Stimulated activated naive B cell treated with anti-CD40 and anti-IgM and Interleukin-4, amounts not matched to agents 10 μg/mL and 1 μg/mL and 100 μg/mL, for 72 hours (primary cell): ENCODE measurements around the gene JARID2.

Experiments
- ATAC-seq, 2 donors: fragments of 150-1000 bp; cut with Tn5 transposase; replicated peaks; 2 replicates each; pipeline ENCODE4 v1.10.0; 2021; ENCODE audit warnings: moderate library complexity in 1 of 2
- DNase-seq: peaks from one replicate; pipeline ENCODE4 v3.0.0; 2021
- H3K27ac Mint-ChIP-seq: one replicate; pipeline ENCODE4 v1.8.0; 2022; ENCODE audit warnings: mild to moderate bottlenecking, mixed read lengths
- H3K27me3 Mint-ChIP-seq, 2 donors: one replicate each; pipeline ENCODE4 v1.8.0; 2022; ENCODE audit warnings: mixed read lengths in 2 of 2
- H3K36me3 Mint-ChIP-seq, 2 donors: one replicate each; pipeline ENCODE4 v1.8.0; 2022; ENCODE audit warnings: mixed read lengths in 2 of 2, mild to moderate bottlenecking in 1 of 2
- H3K4me1 Mint-ChIP-seq, 2 donors: one replicate each; pipeline ENCODE4 v1.8.0; 2022; ENCODE audit warnings: mixed read lengths in 2 of 2, mild to moderate bottlenecking in 1 of 2
- H3K4me3 Mint-ChIP-seq, 2 donors: one replicate each; pipeline ENCODE4 v1.8.0; 2022; ENCODE audit warnings: mild to moderate bottlenecking in 2 of 2, mixed read lengths in 2 of 2, moderate library complexity in 1 of 2
- H3K9me3 Mint-ChIP-seq, 2 donors: one replicate each; pipeline ENCODE4 v1.8.0; 2022; ENCODE audit warnings: mixed read lengths in 2 of 2, mild to moderate bottlenecking in 1 of 2

The JARID2 gene

GRCh38 chr6:15253203-15254022 lies 7.5 kb downstream of the JARID2 start:
- Mint-ChIP-seq H3K27me3 (no peaks in the 10 kb centered on the region), H3K36me3 (peaks cover 16 to 37% of the 10 kb centered on the region in 2 donors), H3K27ac (peak overlapping the region; percentile 51), H3K9me3 (no peaks in the 10 kb centered on the region), H3K4me1 (peaks cover 65 to 97% of the 10 kb centered on the region in 2 donors), H3K4me3 (peak overlapping the region; percentile 17 to 72)
- ATAC-seq (no peak), DNase-seq (no peak)

- no peaks in the 10 kb centered on the region for H3K27me3 Mint-ChIP-seq
- peak; percentile 58 to 75 for ATAC-seq
- peaks cover 16 to 41% of the 10 kb centered on the region in 2 donors for H3K36me3 Mint-ChIP-seq
- H3K4me1 Mint-ChIP-seq: peaks cover 67 to 100% of the 10 kb centered on the region in 2 donors
- H3K4me3 Mint-ChIP-seq: peak overlapping the region; percentile 14 to 72
- peak overlapping the region; percentile 70 for H3K27ac Mint-ChIP-seq
- DNase-seq: no peak
- no peaks in the 10 kb centered on the region for H3K9me3 Mint-ChIP-seq
Measured at GRCh38 chr6:15254070-15254975, 8.5 kb downstream of the JARID2 start.

- DNase-seq (no peak), ATAC-seq (peak; percentile 70 to 75)
- Mint-ChIP-seq H3K27me3 (no peaks in the 10 kb centered on the region), H3K4me3 (peak overlapping the region in 1 of 2 donors; percentile 52), H3K27ac (peak overlapping the region; percentile 85), H3K4me1 (peaks cover 71 to 100% of the 10 kb centered on the region in 2 donors), H3K36me3 (peaks cover 16 to 41% of the 10 kb centered on the region in 2 donors), H3K9me3 (no peaks in the 10 kb centered on the region)
Measured at GRCh38 chr6:15255481-15255880, 9.6 kb downstream of the JARID2 start.

GRCh38 chr6:15255909-15256395 lies 10.1 kb downstream of the JARID2 start:
- no peak overlapping the region for H3K4me3 Mint-ChIP-seq

GRCh38 chr6:15256538-15257271 lies 10.8 kb downstream of the JARID2 start:
- Mint-ChIP-seq H3K27me3 (no peaks in the 10 kb centered on the region), H3K4me1 (peaks cover 70 to 98% of the 10 kb centered on the region in 2 donors), H3K36me3 (peaks cover 15 to 41% of the 10 kb centered on the region in 2 donors), H3K4me3 (no peak overlapping the region), H3K27ac (peak overlapping the region; percentile 25), H3K9me3 (no peaks in the 10 kb centered on the region)
- ATAC-seq: no peak
- DNase-seq: no peak

More at GRCh38 chr6:15255909-15256395, 10.1 kb downstream of the JARID2 start:
- ATAC-seq (peak in 1 of 2 donors; percentile 6), DNase-seq (no peak)
- no peaks in the 10 kb centered on the region for H3K27me3 Mint-ChIP-seq
- H3K36me3 Mint-ChIP-seq: peaks cover 16 to 41% of the 10 kb centered on the region in 2 donors
- no peaks in the 10 kb centered on the region for H3K9me3 Mint-ChIP-seq
- H3K4me1 Mint-ChIP-seq: peaks cover 74 to 100% of the 10 kb centered on the region in 2 donors
- no peak overlapping the region for H3K27ac Mint-ChIP-seq

GRCh38 chr6:15257357-15258132 lies 11.7 kb downstream of the JARID2 start:
- Mint-ChIP-seq H3K36me3 (peaks cover 17 to 45% of the 10 kb centered on the region in 2 donors), H3K4me3 (no peak overlapping the region), H3K4me1 (peaks cover 70 to 95% of the 10 kb centered on the region in 2 donors), H3K27ac (peak overlapping the region; percentile 37), H3K27me3 (no peaks in the 10 kb centered on the region), H3K9me3 (no peaks in the 10 kb centered on the region)
- ATAC-seq (no peak), DNase-seq (no peak)

- peaks cover 61 to 95% of the 10 kb centered on the region in 2 donors for H3K4me1 Mint-ChIP-seq
- peaks cover 7 to 36% of the 10 kb centered on the region in 2 donors for H3K36me3 Mint-ChIP-seq
- H3K27ac Mint-ChIP-seq: peak overlapping the region; percentile 26
- ATAC-seq (peak in 1 of 2 donors; percentile 43), DNase-seq (no peak)
- H3K27me3 Mint-ChIP-seq: no peaks in the 10 kb centered on the region
- H3K9me3 Mint-ChIP-seq: no peaks in the 10 kb centered on the region
- peak overlapping the region; percentile 1 to 35 for H3K4me3 Mint-ChIP-seq
Measured at GRCh38 chr6:15259766-15260098, 13.9 kb downstream of the JARID2 start.

- no peak for ATAC-seq
- H3K36me3 Mint-ChIP-seq: peaks cover 7 to 31% of the 10 kb centered on the region in 2 donors
- H3K4me3 Mint-ChIP-seq: peak overlapping the region; percentile 1 to 35
Measured at GRCh38 chr6:15260099-15260821, 14.4 kb downstream of the JARID2 start.

GRCh38 chr6:15263780-15264374 lies 18.0 kb downstream of the JARID2 start:
- Mint-ChIP-seq H3K27ac (no peak overlapping the region), H3K27me3 (no peaks in the 10 kb centered on the region), H3K36me3 (peaks cover 4 to 22% of the 10 kb centered on the region in 2 donors), H3K4me3 (no peak overlapping the region), H3K9me3 (no peaks in the 10 kb centered on the region), H3K4me1 (peaks cover 67 to 95% of the 10 kb centered on the region in 2 donors)
- DNase-seq (no peak), ATAC-seq (no peak)

More at GRCh38 chr6:15260099-15260821, 14.4 kb downstream of the JARID2 start:
- DNase-seq: no peak
- Mint-ChIP-seq H3K27ac (peak overlapping the region; percentile 27), H3K9me3 (no peaks in the 10 kb centered on the region), H3K4me1 (peaks cover 60 to 95% of the 10 kb centered on the region in 2 donors), H3K27me3 (no peaks in the 10 kb centered on the region)

- H3K4me1 Mint-ChIP-seq: peaks cover 62 to 95% of the 10 kb centered on the region in 2 donors
- no peak overlapping the region for H3K27ac Mint-ChIP-seq
- ATAC-seq: no peak
- peaks cover 4 to 18% of the 10 kb centered on the region in 2 donors for H3K36me3 Mint-ChIP-seq
- no peak for DNase-seq
- no peaks in the 10 kb centered on the region for H3K27me3 Mint-ChIP-seq
- peak overlapping the region in 1 of 2 donors; percentile 28 for H3K4me3 Mint-ChIP-seq
- H3K9me3 Mint-ChIP-seq: no peaks in the 10 kb centered on the region
Measured at GRCh38 chr6:15264412-15264811, 18.5 kb downstream of the JARID2 start.

GRCh38 chr6:15264902-15265761 lies 19.3 kb downstream of the JARID2 start:
- Mint-ChIP-seq H3K36me3 (peaks cover 4 to 18% of the 10 kb centered on the region in 2 donors), H3K27me3 (no peaks in the 10 kb centered on the region), H3K4me3 (peak overlapping the region; percentile 19 to 44), H3K27ac (peak overlapping the region; percentile 20), H3K9me3 (no peaks in the 10 kb centered on the region), H3K4me1 (peaks cover 62 to 95% of the 10 kb centered on the region in 2 donors)
- no peak for DNase-seq
- ATAC-seq: peak; percentile 36 to 40
